ENCODE data around the gene POR. TPM values are rescaled to one million over a fixed set of nuclear protein-coding genes. Genes with fewer than 3 reads are reported as not detected.
"Not testable (repeated sequence)": the region's sequence is repeated elsewhere in the genome, so short reads cannot be mapped to it uniquely, and the experiment has no call there.

Gene POR
- total and polyA plus RNA-seq, 2 of the 13 experiments (the other 11 are each of a cell fraction or from before 2014, with no cell fraction given), result 145 to 266 TPM

- no peak for TF ChIP-seq CBX1 (IDR thresholded peaks at IDR 0.05; ENCODE audit: low read depth)
Observed at GRCh38 chr7:76011442-76011861, 96.5 kb downstream of the POR start (continued).

- BruUV-seq (replicated peaks), result no TSS peak
- WGBS (ENCODE audit: low lambda C conversion rate), result 95% methylated on average over 13 of the region's 13 CpGs
- no peaks in the 10 kb centered on the region for H3K27me3 ChIP-seq (ENCODE audit: control insufficient read depth in 1 of 2, insufficient read depth in 2 of 2, low read length in 2 of 2)
- no peak for FAIRE-seq
- no peak for DNase-seq (ENCODE audit: low spot score)
- H3K9me3 ChIP-seq (ENCODE audit: low read length), result no peaks in the 10 kb centered on the region
- ChIA-PET CTCF (ENCODE audit: low intra/inter-chr PET ratio, low total read pairs) (no interaction called here), POLR2A (no interaction called here)
- no peak overlapping the region for H3K9ac ChIP-seq (ENCODE audit: insufficient read depth, low read depth, low read length)
- H3K4me3 ChIP-seq (replicated peaks in 1 of 3; ENCODE audit: insufficient read depth in 1 of 3, low read depth in 2 of 3, low read length in 3 of 3), result no peak overlapping the region
- H3K79me2 ChIP-seq (ENCODE audit: insufficient read depth, low read length), result no peaks in the 10 kb centered on the region
- ATAC-seq, result no peak
- no peak overlapping the region for H2AFZ ChIP-seq (ENCODE audit: low read length)
- intact Hi-C loops (cut with micrococcal nuclease; ENCODE audit: unreplicated experiment), result no loop called here
- H3K4me2 ChIP-seq (ENCODE audit: low read depth, low read length), result no peak overlapping the region
- no peaks in the 10 kb centered on the region for H4K20me1 ChIP-seq (ENCODE audit: insufficient read depth, low read length)
- no peak overlapping the region for H3K27ac ChIP-seq (ENCODE audit: extremely low read length, insufficient read depth, low read length)
- peaks cover 8% of the 10 kb centered on the region for H3K4me1 ChIP-seq (ENCODE audit: insufficient read depth, low read length)
- H3K36me3 ChIP-seq (replicated peaks in 1 of 2; ENCODE audit: control insufficient read depth in 1 of 2, insufficient read depth in 2 of 2, low read length in 2 of 2), result peaks cover 0 to 25% of the 10 kb centered on the region in 2 experiments; a peak in 4 of 5 replicates
- TF ChIP-seq SOX5 (CRISPR knock-in tag; IDR thresholded peaks at IDR 0.05; ENCODE audit: borderline replicate concordance) (no peak), SRSF1 (optimal IDR thresholded peaks at IDR 0.05; ENCODE audit: low read depth, low read length) (no peak), MED13 (CRISPR knock-in tag; IDR thresholded peaks at IDR 0.05) (no peak), FOXP4 (CRISPR knock-in tag; IDR thresholded peaks at IDR 0.05) (no peak), SRSF4 (IDR thresholded peaks at IDR 0.05; ENCODE audit: low read depth, low read length, poor library complexity, severe bottlenecking) (no peak), MIER3 (CRISPR knock-in tag; IDR thresholded peaks at IDR 0.05; ENCODE audit: borderline replicate concordance) (no peak), ZNF546 (CRISPR knock-in tag; conservative IDR thresholded peaks at IDR 0.05) (no peak), YEATS4 (CRISPR knock-in tag; IDR thresholded peaks at IDR 0.05; ENCODE audit: borderline replicate concordance) (no peak), KLF16 (CRISPR knock-in tag; IDR thresholded peaks at IDR 0.05) (no peak), ZNF776 (CRISPR knock-in tag; IDR thresholded peaks at IDR 0.05) (no peak), KDM5A (IDR thresholded peaks at IDR 0.05; ENCODE audit: borderline replicate concordance, low read length) (no peak), FOXK1 (CRISPR knock-in tag; IDR thresholded peaks at IDR 0.05; ENCODE audit: borderline replicate concordance, low read depth) (no peak), NAIF1 (CRISPR knock-in tag; IDR thresholded peaks at IDR 0.05; ENCODE audit: borderline replicate concordance) (no peak)
- TF ChIP-seq, protein P1, sequence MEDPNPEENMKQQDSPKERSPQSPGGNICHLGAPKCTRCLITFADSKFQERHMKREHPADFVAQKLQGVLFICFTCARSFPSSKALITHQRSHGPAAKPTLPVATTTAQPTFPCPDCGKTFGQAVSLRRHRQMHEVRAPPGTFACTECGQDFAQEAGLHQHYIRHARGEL (CRISPR knock-in tag; IDR thresholded peaks at IDR 0.05), result no peak
- in situ Hi-C loops (cut with HindIII; ENCODE audit: extremely low pct_ligation_motif_present, low pct_unique_long_range_greater_than_20kb), result loop anchor here (5.0 kb wide), 1 partner anchor 149 kb away; no protein-coding TSS in a partner anchor
Observed at GRCh38 chr7:76016191-76016947, 101.4 kb downstream of the POR start.

DNA sequence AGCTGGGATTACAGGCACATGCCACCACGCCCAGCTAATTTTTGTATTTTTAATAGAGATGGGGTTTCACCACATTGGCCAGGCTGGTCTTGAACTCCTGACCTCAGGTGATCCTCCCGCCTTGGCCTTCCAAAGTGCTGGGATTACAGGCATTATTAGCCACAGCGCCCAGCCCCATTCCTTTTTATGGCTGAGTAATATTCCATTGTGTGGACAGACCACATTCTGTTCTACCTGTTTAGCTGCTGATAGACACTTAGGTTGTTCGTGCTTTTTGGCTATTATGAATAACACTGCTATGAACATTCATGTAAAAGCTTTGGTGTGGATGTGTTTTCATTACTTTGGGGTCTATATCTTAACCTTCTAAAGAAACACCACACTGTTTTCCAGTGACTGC, 103.6 kb downstream of the POR start:
- CTCF ChIA-PET (ENCODE audit: low intra/inter-chr PET ratio, low total read pairs); H3K27ac ChIP-seq (ENCODE audit: extremely low read length, insufficient read depth, low read length); H3K27me3 ChIP-seq (ENCODE audit: control insufficient read depth in 1 of 2, insufficient read depth in 2 of 2, low read length in 2 of 2); H3K4me1 ChIP-seq (ENCODE audit: insufficient read depth, low read length); H3K4me3 ChIP-seq (replicated peaks in 1 of 3; ENCODE audit: insufficient read depth in 1 of 3, low read depth in 2 of 3, low read length in 3 of 3); POLR2A ChIA-PET; DNase-seq (ENCODE audit: low spot score); H3K79me2 ChIP-seq (ENCODE audit: insufficient read depth, low read length); FAIRE-seq; H3K9ac ChIP-seq (ENCODE audit: insufficient read depth, low read depth, low read length); BruUV-seq (replicated peaks); H2AFZ ChIP-seq (ENCODE audit: low read length); intact Hi-C loops (cut with micrococcal nuclease; ENCODE audit: unreplicated experiment); H3K4me2 ChIP-seq (ENCODE audit: low read depth, low read length); H4K20me1 ChIP-seq (ENCODE audit: insufficient read depth, low read length); ATAC-seq; H3K9me3 ChIP-seq (ENCODE audit: low read length): not testable (repeated sequence)
- in situ Hi-C loops (cut with HindIII; ENCODE audit: extremely low pct_ligation_motif_present, low pct_unique_long_range_greater_than_20kb), result loop anchor here (5.0 kb wide), 1 partner anchor 151 kb away; no protein-coding TSS in a partner anchor
- 99% methylated on average over 4 of the region's 4 CpGs for WGBS (ENCODE audit: low lambda C conversion rate)
- peaks cover 0 to 28% of the 10 kb centered on the region in 2 experiments; a peak in 4 of 5 replicates for H3K36me3 ChIP-seq (replicated peaks in 1 of 2; ENCODE audit: control insufficient read depth in 1 of 2, insufficient read depth in 2 of 2, low read length in 2 of 2)
